ENCODE results near the gene SOBP.

SOBP gene

GRCh38 chr6:107621229-107621937, 131.5 kb downstream of the SOBP start:
- DNase-seq = no peak

- DNase-seq = no peak
These were observed 132.4 kb downstream of the SOBP start for GRCh38 chr6:107622269-107622668.

- DNase-seq = no peak
These were observed 134.1 kb downstream of the SOBP start for GRCh38 chr6:107624050-107624449.

- no peak for DNase-seq
These were observed 134.6 kb downstream of the SOBP start for GRCh38 chr6:107624541-107624940.

- DNase-seq = no peak
These were observed 135.3 kb downstream of the SOBP start for GRCh38 chr6:107625264-107625663.

- no peak for DNase-seq
These were observed 136.7 kb downstream of the SOBP start for GRCh38 chr6:107626645-107627044.

GRCh38 chr6:107627969-107628368, 138.1 kb downstream of the SOBP start:
- no peak for DNase-seq

- DNase-seq = no peak
These were observed 139.0 kb downstream of the SOBP start for GRCh38 chr6:107628878-107629277.

GRCh38 chr6:107629548-107630129, 139.7 kb downstream of the SOBP start:
- no peak for DNase-seq

GRCh38 chr6:107630348-107630977, 140.5 kb downstream of the SOBP start:
- no peak for DNase-seq

- DNase-seq = no peak
These were observed 142.6 kb downstream of the SOBP start for GRCh38 chr6:107632381-107633136.

- DNase-seq = no peak
These were observed 143.9 kb downstream of the SOBP start for GRCh38 chr6:107633680-107634323.

GRCh38 chr6:107634324-107635056, 144.6 kb downstream of the SOBP start:
- no peak for DNase-seq

- DNase-seq = no peak
These were observed 145.2 kb downstream of the SOBP start for GRCh38 chr6:107635057-107635515.

- DNase-seq = no peak
These were observed 146.6 kb downstream of the SOBP start for GRCh38 chr6:107636486-107636885.

GRCh38 chr6:107637316-107638315, 147.7 kb downstream of the SOBP start:
- no peak for DNase-seq

- DNase-seq = no peak
These were observed 148.6 kb downstream of the SOBP start for GRCh38 chr6:107638493-107638892.

- DNase-seq = no peak
These were observed 149.6 kb downstream of the SOBP start for GRCh38 chr6:107639511-107639910.

- no peak for DNase-seq
These were observed 151.2 kb downstream of the SOBP start for GRCh38 chr6:107641071-107641470.

- DNase-seq = peak in 1 of 2 experiments; percentile 29
These were observed 151.6 kb downstream of the SOBP start for GRCh38 chr6:107641500-107641941.

Data from NCI-H446 (cell line).